Stomach (tissue), 9 donors: ENCODE results near the gene ZPLD1. TPM values are rescaled to one million over a fixed set of nuclear protein-coding genes. Genes with fewer than 3 reads are reported as not detected.

Experiments used
- DNase-seq, 2 donors: peaks; one replicate each; pipeline versions ENCODE4 v3.0.0 to v3.0.0-alpha.2; 2013 to 2019
- H3K27ac ChIP-seq, 5 donors: fragments of 200-600 bp in 4 of 5; sonication (generic) in 4 of 5; one replicate each; pipeline ENCODE4 v1.5.1; 2013 to 2019; ENCODE audit warnings: mild to moderate bottlenecking in 1 of 5, moderate library complexity in 1 of 5
- H3K27me3 ChIP-seq, 3 donors: fragments of 200-600 bp; sonication (generic); one replicate each; pipeline ENCODE4 v1.5.1; 2017 to 2019; ENCODE audit warnings: mixed run types in 1 of 3
- H3K36me3 ChIP-seq, 4 donors: fragments of 200-600 bp; sonication (generic); 1 replicate in 3 of 4; 2 replicates in 1 of 4; pipeline ENCODE4 v1.5.1; 2016 to 2019
- H3K4me1 ChIP-seq, 4 donors: fragments of 200-600 bp; sonication (generic); one replicate each; pipeline ENCODE4 v1.5.1; 2016 to 2019
- H3K4me3 ChIP-seq, 4 donors: fragments of 200-600 bp; sonication (generic) in 3 of 4; one replicate each; pipeline ENCODE4 v1.5.1; 2016 to 2019; ENCODE audit warnings: mild to moderate bottlenecking in 1 of 4
- H3K9me3 ChIP-seq, 4 donors: fragments of 200-600 bp; sonication (generic); one replicate each; pipeline ENCODE4 v1.5.1; 2016 to 2019
- EP300 ChIP-seq: sonication (generic); formaldehyde crosslinking; IDR thresholded peaks from one replicate; pipeline ENCODE4 v1.6.1; 2017; ENCODE audit warnings: antibody characterized with exemption
- POLR2A ChIP-seq, 4 donors: fragments of 450-650 bp; IDR thresholded peaks; one replicate each; pipeline ENCODE4 v1.6.1; 2016; ENCODE audit warnings: antibody characterized with exemption in 4 of 4, control low read depth in 2 of 4, mild to moderate bottlenecking in 1 of 4, moderate library complexity in 1 of 4
- POLR2AphosphoS5 ChIP-seq, 3 donors: sonication (generic); formaldehyde crosslinking; IDR thresholded peaks; one replicate each; pipeline ENCODE4 v1.6.1; 2016; ENCODE audit warnings: antibody characterized with exemption in 3 of 3
- WGBS, 5 donors: extraction: QIAGEN DNeasy Blood & Tissue Kit in 3 of 5; methylation state at CpG; one replicate each; pipeline versions ENCODE4 v1.1.5 to v1.1.7; 2013 to 2018; 5-methylcytosine and 5-hydroxymethylcytosine counted together
- intact Hi-C: fragments of 100-400 bp; cut with DNase I; formaldehyde crosslinking; loops from one replicate; pipeline ENCODE4 v1.15.1; 2023; ENCODE audit warnings: low total_unique reads
- polyA plus RNA-seq, 3 donors: library from polyadenylated mRNA; stranded (reverse); fragments of 200-250 nt; gene quantifications; one replicate each; pipeline ENCODE4 v1.2.3, GENCODE V29; 2013
- total RNA-seq, 5 donors: library from RNA; depleted of rRNA; stranded (reverse); fragments of >200 nt; gene quantifications; one replicate each; pipeline versions ENCODE4 v1.1.0 to v1.2.3, GENCODE V29; 2014 to 2016
- TF ChIP-seq, protein P1 (sequence below), 7 experiments: fragments of 450-650 bp in 4 of 7; fragments of 200-600 bp in 3 of 7; sonication (generic) in 3 of 7; IDR thresholded peaks; one replicate each; pipeline ENCODE4 v1.5.1; 2016 to 2019; ENCODE audit warnings: antibody characterized with exemption in 7 of 7, control low read depth in 2 of 7, mild to moderate bottlenecking in 1 of 7
- donor health status: healthy with polysubstance abuse.
- donor health status: Bipolar disorder and iron deficiency.
- donor health status: healthy.

The ZPLD1 gene
- total and polyA plus RNA-seq, 8 donors = 0.58 TPM; not detected in 7

GRCh38 chr3:102454181-102454580 is 19.4 kb downstream of the ZPLD1 start:
- Histone ChIP-seq H3K4me3 (no peak overlapping the region), H3K9me3 (no peaks in the 10 kb centered on the region), H3K4me1 (no peaks in the 10 kb centered on the region), H3K27me3 (no peaks in the 10 kb centered on the region), H3K27ac (no peak overlapping the region), H3K36me3 (no peaks in the 10 kb centered on the region)
- peak in 1 of 2 donors; percentile 4 for DNase-seq
- WGBS, 5 donors = 43 to 58% (median 54%) methylated on average over 3 of the region's 3 CpGs
- TF ChIP-seq EP300 (no peak), POLR2AphosphoS5 (IDR thresholded peaks at IDR 0.05) (no peak), POLR2A (IDR thresholded peaks at IDR 0.05) (no peak)
- TF ChIP-seq, protein P1, sequence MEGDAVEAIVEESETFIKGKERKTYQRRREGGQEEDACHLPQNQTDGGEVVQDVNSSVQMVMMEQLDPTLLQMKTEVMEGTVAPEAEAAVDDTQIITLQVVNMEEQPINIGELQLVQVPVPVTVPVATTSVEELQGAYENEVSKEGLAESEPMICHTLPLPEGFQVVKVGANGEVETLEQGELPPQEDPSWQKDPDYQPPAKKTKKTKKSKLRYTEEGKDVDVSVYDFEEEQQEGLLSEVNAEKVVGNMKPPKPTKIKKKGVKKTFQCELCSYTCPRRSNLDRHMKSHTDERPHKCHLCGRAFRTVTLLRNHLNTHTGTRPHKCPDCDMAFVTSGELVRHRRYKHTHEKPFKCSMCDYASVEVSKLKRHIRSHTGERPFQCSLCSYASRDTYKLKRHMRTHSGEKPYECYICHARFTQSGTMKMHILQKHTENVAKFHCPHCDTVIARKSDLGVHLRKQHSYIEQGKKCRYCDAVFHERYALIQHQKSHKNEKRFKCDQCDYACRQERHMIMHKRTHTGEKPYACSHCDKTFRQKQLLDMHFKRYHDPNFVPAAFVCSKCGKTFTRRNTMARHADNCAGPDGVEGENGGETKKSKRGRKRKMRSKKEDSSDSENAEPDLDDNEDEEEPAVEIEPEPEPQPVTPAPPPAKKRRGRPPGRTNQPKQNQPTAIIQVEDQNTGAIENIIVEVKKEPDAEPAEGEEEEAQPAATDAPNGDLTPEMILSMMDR (IDR thresholded peaks at IDR 0.05) = no peak
- intact Hi-C loops = no loop called here

DNA sequence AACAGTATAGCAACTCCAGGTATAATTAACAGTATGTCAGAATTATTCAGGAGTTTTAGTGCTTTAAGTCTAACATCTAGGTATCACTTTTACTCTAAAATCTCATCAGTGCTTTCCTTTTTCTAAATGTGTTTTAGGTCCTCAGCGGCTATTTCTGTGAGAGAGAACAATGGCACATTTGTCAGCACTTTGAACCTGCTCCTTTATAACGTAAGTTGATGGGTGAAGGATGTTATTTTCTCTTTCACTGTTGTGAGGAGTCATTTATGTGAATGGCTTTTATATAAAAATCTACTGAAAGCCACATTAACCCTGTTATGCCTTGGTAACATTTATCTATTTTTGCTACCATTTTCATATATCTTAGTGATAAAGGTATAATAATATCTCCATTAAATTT is 22.8 kb downstream of the ZPLD1 start:
- no peaks in the 10 kb centered on the region for H3K36me3 ChIP-seq
- TF ChIP-seq, protein P1 (IDR thresholded peaks at IDR 0.05) = no peak
- TF ChIP-seq POLR2A (IDR thresholded peaks at IDR 0.05) = no peak
- TF ChIP-seq POLR2AphosphoS5 (IDR thresholded peaks at IDR 0.05) = no peak
- no peak for TF ChIP-seq EP300
- intact Hi-C loops = no loop called here
- no peak for DNase-seq
- no peaks in the 10 kb centered on the region for H3K27me3 ChIP-seq
- H3K9me3 ChIP-seq = no peaks in the 10 kb centered on the region
- no peaks in the 10 kb centered on the region for H3K4me1 ChIP-seq
- H3K27ac ChIP-seq = no peak overlapping the region
- WGBS, 5 donors = 24 to 47% (median 34%) methylated on average over 2 of the region's 2 CpGs
- no peak overlapping the region for H3K4me3 ChIP-seq

GRCh38 chr3:102460579-102460978 is 25.8 kb downstream of the ZPLD1 start:
- no peak overlapping the region for H3K4me3 ChIP-seq
- H3K27me3 ChIP-seq = no peaks in the 10 kb centered on the region
- H3K27ac ChIP-seq = no peak overlapping the region
- H3K4me1 ChIP-seq = no peaks in the 10 kb centered on the region
- no peaks in the 10 kb centered on the region for H3K9me3 ChIP-seq
- H3K36me3 ChIP-seq = no peaks in the 10 kb centered on the region
- DNase-seq = no peak
- intact Hi-C loops = no loop called here
- TF ChIP-seq EP300 (no peak), POLR2A (IDR thresholded peaks at IDR 0.05) (no peak), POLR2AphosphoS5 (IDR thresholded peaks at IDR 0.05) (no peak)

- WGBS, 5 donors = 92 to 99% (median 96%) methylated on average over 2 of the region's 2 CpGs
- no peak overlapping the region for H3K4me3 ChIP-seq
- H3K27ac ChIP-seq = no peak overlapping the region
- no peaks in the 10 kb centered on the region for H3K4me1 ChIP-seq
- H3K27me3 ChIP-seq = no peaks in the 10 kb centered on the region
- TF ChIP-seq, protein P1 (IDR thresholded peaks at IDR 0.05) = no peak
- TF ChIP-seq POLR2A (IDR thresholded peaks at IDR 0.05) (no peak), POLR2AphosphoS5 (IDR thresholded peaks at IDR 0.05) (no peak), EP300 (no peak)
- no peak for DNase-seq
- intact Hi-C loops = no loop called here
- H3K9me3 ChIP-seq = no peaks in the 10 kb centered on the region
- no peaks in the 10 kb centered on the region for H3K36me3 ChIP-seq
Measured at GRCh38 chr3:102464261-102464660, 29.4 kb downstream of the ZPLD1 start.

DNA sequence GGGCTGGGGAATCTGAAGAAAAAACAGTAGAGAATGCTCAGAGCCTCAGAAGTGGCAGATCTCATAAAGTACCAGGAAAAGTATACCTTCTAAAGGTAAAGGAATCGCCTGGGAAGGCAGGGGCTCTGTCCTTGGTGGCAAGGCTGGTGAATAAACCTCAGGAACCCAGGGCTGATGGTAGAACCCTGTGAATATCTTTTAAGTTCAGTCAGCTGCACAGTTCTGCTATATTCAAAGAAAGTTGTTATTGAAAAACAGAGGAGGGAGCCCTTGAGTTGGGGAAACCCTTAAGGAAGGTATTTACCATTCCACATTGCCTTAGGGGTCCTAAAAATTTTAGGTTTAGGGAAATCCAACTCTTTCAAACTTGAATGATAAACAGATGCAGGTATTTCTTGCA is 31.2 kb downstream of the ZPLD1 start:
- Histone ChIP-seq H3K27ac (no peak overlapping the region), H3K27me3 (no peaks in the 10 kb centered on the region), H3K4me1 (no peaks in the 10 kb centered on the region), H3K36me3 (no peaks in the 10 kb centered on the region), H3K9me3 (no peaks in the 10 kb centered on the region), H3K4me3 (no peak overlapping the region)
- intact Hi-C loops = no loop called here
- WGBS, 5 donors = 19 to 39% (median 25%) methylated on average over 1 of the region's 1 CpG
- TF ChIP-seq EP300 = no peak
- no peak for TF ChIP-seq POLR2AphosphoS5 (IDR thresholded peaks at IDR 0.05)
- TF ChIP-seq, protein P1 (IDR thresholded peaks at IDR 0.05) = no peak
- no peak for TF ChIP-seq POLR2A (IDR thresholded peaks at IDR 0.05)
- DNase-seq = peak in 1 of 2 donors; percentile 8
